Epithelial cell of esophagus (primary cell): ENCODE results near the gene PABPC3.

Experiments
- DNase-seq: peaks from one replicate; pipeline ENCODE4 v3.0.0; 2010; ENCODE audit warnings: low read depth
- H3K4me3 ChIP-seq: 2 replicates; pipeline ENCODE4 v1.5.1; 2011; ENCODE audit warnings: mild to moderate bottlenecking, low read length, control low read depth
- CTCF ChIP-seq: IDR thresholded peaks from 2 replicates; pipeline ENCODE4 v1.5.1; 2011; ENCODE audit warnings: low read depth, mild to moderate bottlenecking, low read length, control low read depth, inconsistent platforms; ENCODE audit not compliant: insufficient read depth; ENCODE audit errors: missing control alignments

Gene PABPC3

GRCh38 chr13:25095851-25096453 lies at the start of gene PABPC3:
PABPC3 (plus strand) TSS chr13:25096136; CDS start chr13:25096199, 63 bp downstream.
- TF ChIP-seq CTCF = no peak
- peak within 1 kb of the TSS; percentile 22 for H3K4me3 ChIP-seq
- DNase-seq = no peak

- TF ChIP-seq CTCF = no peak
- DNase-seq = no peak
- H3K4me3 ChIP-seq = no peak overlapping the region
These were observed 49.5 kb upstream of the PABPC3 start for GRCh38 chr13:25046274-25046984.

GRCh38 chr13:25046985-25047511 lies 48.9 kb upstream of the PABPC3 start:
- DNase-seq = peak; percentile 43
- no peak for TF ChIP-seq CTCF
- H3K4me3 ChIP-seq = peak overlapping the region; percentile 7

- no peak for TF ChIP-seq CTCF
These were observed 44.9 kb upstream of the PABPC3 start for GRCh38 chr13:25051065-25051464.

GRCh38 chr13:25059166-25059565 lies 36.8 kb upstream of the PABPC3 start:
- no peak for DNase-seq
- TF ChIP-seq CTCF = no peak
- no peak overlapping the region for H3K4me3 ChIP-seq

More at GRCh38 chr13:25051065-25051464, 44.9 kb upstream of the PABPC3 start:
- DNase-seq = no peak
- H3K4me3 ChIP-seq = no peak overlapping the region

GRCh38 chr13:25059958-25060357 lies 36.0 kb upstream of the PABPC3 start:
- DNase-seq = no peak
- no peak overlapping the region for H3K4me3 ChIP-seq
- TF ChIP-seq CTCF = no peak
